Coronary artery (tissue), 2 donors: Measurements from ENCODE around the gene TULP1.
A peak's percentile ranks its signal among the peaks of the same experiment; 100 is the strongest.

ENCODE experiments used
- DNase-seq: peaks from one replicate; pipeline ENCODE4 v3.0.0-alpha.2; 2017; ENCODE audit warnings: low spot score
- H3K27ac ChIP-seq, 2 donors: fragments of 200-600 bp; sonication (generic); one replicate each; pipeline ENCODE4 v1.5.1; 2016 to 2019
- H3K4me3 ChIP-seq: fragments of 200-600 bp; sonication (generic); 2 replicates; pipeline ENCODE4 v1.5.1; 2016; ENCODE audit warnings: mild to moderate bottlenecking, moderate library complexity
- TF ChIP-seq, protein P1 (sequence below): fragments of 200-600 bp; sonication (generic); IDR thresholded peaks from one replicate; pipeline ENCODE4 v1.5.1; 2019; ENCODE audit warnings: antibody characterized with exemption

TULP1 gene

DNA sequence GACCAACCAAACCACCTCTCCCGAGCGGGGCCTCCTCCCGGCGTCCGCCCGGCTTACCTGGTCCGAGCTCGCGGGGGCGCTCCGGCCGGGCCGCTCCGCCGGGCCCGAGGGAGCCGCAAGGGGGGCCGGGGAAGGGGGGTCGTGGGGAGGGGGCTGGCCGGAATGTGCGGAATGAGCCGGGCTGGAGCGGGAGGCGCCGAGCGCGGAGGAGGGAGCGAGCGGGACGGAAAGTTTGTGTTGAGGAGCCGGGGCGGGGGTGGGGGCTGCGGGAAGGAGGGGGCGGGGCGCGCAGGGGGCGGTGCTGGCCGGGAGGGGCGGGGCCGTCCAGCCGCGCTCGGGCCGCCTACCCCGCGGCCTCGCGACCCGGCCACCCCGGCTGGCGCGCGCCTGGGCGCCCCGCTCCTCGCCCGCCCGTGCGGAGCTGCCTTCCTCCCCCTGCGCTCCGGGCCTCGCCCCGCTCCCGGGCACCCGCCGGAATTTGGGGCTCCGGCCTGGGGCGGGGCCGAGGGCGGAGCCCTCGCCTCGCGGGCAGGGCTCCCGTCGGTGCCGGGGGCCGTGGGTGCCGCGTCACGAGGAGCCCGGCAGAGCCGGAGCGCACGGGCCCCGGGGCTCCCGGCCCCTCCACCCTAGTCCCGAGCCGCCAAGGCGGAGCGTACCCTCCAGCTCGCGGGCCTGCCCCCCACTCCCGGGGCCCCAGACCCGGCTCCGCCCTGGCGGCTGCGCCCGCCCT lies 15.7 kb downstream of the TULP1 start, which contains the start of gene TEAD3:
Gene TEAD3, minus strand, starts transcription at position 239 of the 730 bp plus-strand sequence.
- peak within 1 kb of the TSS; percentile 96 for H3K4me3 ChIP-seq
- peak within 1 kb of the TSS; percentile 98 to 99 for H3K27ac ChIP-seq
- TF ChIP-seq, protein P1, sequence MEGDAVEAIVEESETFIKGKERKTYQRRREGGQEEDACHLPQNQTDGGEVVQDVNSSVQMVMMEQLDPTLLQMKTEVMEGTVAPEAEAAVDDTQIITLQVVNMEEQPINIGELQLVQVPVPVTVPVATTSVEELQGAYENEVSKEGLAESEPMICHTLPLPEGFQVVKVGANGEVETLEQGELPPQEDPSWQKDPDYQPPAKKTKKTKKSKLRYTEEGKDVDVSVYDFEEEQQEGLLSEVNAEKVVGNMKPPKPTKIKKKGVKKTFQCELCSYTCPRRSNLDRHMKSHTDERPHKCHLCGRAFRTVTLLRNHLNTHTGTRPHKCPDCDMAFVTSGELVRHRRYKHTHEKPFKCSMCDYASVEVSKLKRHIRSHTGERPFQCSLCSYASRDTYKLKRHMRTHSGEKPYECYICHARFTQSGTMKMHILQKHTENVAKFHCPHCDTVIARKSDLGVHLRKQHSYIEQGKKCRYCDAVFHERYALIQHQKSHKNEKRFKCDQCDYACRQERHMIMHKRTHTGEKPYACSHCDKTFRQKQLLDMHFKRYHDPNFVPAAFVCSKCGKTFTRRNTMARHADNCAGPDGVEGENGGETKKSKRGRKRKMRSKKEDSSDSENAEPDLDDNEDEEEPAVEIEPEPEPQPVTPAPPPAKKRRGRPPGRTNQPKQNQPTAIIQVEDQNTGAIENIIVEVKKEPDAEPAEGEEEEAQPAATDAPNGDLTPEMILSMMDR, result no peak
- no peak for DNase-seq

DNA sequence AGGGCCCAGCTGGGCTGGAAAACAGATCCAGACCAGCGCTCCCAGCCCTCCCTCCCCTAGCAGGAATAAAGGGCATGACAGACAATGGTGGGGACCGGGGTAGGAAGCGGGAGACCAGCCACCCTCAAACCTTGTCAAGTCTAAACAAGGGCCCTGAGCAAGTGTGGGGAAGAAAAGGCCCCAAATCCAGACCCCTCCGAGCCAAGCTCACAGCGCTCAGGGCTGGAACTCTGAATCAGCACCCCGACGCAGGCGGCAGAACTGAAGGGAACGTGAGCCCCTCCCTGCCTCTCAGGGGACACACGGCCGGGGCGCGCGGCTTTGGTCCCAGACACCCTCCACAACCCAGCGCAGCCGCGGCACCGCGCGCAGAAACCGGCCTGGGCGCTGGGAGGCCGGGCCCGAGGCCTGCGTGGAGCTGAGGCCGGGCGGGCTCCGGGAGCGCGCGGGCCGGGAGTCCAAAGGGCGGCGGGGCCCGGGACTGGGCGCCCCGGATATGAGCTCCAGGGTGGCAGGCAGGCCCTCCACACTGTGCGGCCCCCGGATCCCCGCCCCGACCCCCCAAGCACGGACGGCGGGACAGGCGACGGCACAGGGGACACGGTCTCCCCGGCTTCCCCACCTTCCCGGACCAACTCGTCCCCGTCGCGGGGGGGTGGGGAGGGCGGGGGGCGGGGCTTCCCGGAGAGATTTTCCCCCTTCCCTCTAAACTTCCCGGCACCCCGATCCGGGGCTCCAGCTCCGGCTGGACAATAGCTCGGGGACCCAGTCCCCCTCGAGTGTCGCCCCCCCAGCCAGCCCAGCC lies 16.5 kb downstream of the TULP1 start:
- TF ChIP-seq, protein P1, result no peak
- H3K4me3 ChIP-seq, result peak overlapping the region; percentile 96
- peak overlapping the region; percentile 98 to 99 for H3K27ac ChIP-seq
- peak; percentile 90 for DNase-seq

DNA sequence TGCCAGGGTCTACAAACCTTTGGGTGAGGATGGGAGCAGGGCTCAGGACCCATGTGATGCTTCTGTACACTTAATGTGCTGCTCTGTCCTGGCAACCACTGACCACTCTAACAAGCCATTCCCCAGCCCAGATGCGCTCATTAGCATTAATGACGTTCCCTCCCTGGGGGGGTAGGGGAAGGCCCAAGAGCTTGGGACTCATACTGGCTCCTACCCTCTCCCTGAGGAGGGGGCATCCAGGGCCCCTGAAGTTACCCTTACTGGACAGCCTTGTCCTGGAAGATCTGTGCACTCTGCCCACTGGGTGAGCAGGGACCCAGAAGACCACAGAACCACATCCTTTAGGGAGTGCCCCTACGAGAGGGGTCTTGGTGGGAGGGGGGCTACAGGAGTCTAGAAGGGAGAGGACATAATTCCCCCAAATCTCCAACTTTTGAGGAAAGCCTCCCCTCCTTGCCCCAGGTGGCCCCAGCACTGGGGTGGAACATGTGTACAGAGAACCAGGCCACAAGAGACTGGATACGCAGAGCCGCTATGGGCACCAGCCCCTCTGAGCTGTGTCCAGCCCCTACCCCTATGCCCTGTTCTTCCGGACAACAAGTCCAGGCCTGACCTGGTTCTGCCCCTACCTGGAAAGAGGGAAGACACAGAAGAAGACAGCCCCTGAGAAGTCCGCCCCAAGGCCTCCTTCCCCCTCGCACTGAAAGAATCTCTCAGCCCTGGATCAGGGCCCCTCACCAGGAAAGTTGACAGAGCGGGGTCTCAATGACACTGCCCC lies 17.2 kb downstream of the TULP1 start:
- peak overlapping the region; percentile 98 to 99 for H3K27ac ChIP-seq
- TF ChIP-seq, protein P1, result no peak
- H3K4me3 ChIP-seq, result peak overlapping the region; percentile 96
- no peak for DNase-seq

GRCh38 chr6:35494161-35494563 lies 18.5 kb downstream of the TULP1 start:
- peak overlapping the region; percentile 96 for H3K4me3 ChIP-seq
- H3K27ac ChIP-seq, result peak overlapping the region; percentile 98 to 99

DNA sequence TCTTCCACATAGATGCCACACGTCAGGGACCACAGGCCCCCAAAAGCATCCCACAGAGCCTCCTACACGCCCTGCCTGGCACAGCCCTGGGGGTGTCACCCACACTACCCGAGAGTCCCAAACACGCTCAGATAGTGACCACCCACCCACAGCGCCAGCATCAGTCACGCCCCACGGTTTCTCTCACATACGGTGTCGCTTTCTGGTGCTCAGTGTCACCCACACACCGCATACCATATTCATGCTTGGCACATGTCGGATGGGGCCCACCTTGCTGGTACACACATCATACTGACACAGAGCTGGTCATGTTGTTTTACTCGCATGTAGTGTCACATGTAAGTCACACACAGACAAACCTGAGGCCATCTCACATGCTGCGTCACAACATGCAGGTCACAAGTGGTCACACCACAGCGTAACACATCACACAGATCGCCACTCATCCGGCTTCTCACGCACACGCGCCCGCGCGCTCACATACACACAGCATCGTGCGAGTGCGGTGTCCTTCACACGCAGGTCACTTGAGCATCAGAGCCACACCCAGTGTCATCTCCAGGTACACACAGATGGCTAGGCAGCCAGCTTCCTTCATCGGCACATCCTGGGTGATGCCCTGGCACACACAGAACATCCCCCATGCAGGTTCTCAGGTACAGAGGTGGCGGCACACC lies 19.3 kb downstream of the TULP1 start:
- TF ChIP-seq, protein P1, result no peak
- H3K27ac ChIP-seq, result peak overlapping the region; percentile 98 to 99

More at GRCh38 chr6:35494161-35494563, 18.5 kb downstream of the TULP1 start:
- no peak for DNase-seq
- TF ChIP-seq, protein P1, result no peak

DNA sequence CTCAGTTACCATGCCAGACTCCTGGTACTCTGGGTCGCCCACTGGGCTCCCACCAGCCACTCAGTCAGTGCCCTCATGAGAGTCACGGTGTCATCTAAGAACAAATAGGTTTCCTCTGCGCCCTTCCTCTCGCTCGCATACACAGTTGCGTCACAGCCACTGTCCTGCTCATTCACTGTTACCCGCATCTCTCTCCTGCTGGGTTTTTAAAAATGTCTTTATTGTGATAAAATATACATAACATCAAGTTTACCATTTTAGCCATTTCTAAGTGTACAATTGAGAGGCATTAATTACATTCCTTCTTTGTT lies 19.8 kb downstream of the TULP1 start:
- Histone ChIP-seq H3K27ac (peak overlapping the region; percentile 98 to 99), H3K4me3 (peak overlapping the region; percentile 96)
- TF ChIP-seq, protein P1, result no peak
- no peak for DNase-seq

More for the DNA sequence above, 19.3 kb downstream of the TULP1 start:
- DNase-seq, result no peak
- H3K4me3 ChIP-seq, result peak overlapping the region; percentile 96
